ENCODE results near the gene ATN1.

Gene ATN1

GRCh38 chr12:6912164-6912935 is 15.4 kb upstream of the ATN1 start:
- Histone ChIP-seq H3K36me3 (ENCODE audit: insufficient read depth, low read length) (peaks cover 8% of the 10 kb centered on the region; the same call in 1 of the 2 replicates), H3K27ac (no peak overlapping the region), H3K9ac (ENCODE audit: insufficient read length) (no peak overlapping the region), H3K4me3 (no peak overlapping the region), H3K9me3 (ENCODE audit: low read depth, low read length) (no peaks in the 10 kb centered on the region)
- no peak for DNase-seq (ENCODE audit: low read depth, low spot score)
- TF ChIP-seq FOXP2 (optimal IDR thresholded peaks at IDR 0.05; ENCODE audit: control extremely low read depth, extremely low read length, insufficient read depth) (no peak), POLR2AphosphoS5 (IDR thresholded peaks at IDR 0.05; ENCODE audit: borderline replicate concordance, low read depth, low read length) (no peak), EZH2 (IDR thresholded peaks at IDR 0.05) (no peak)

- no peak for DNase-seq (ENCODE audit: low read depth, low spot score)
- Histone ChIP-seq H3K36me3 (ENCODE audit: insufficient read depth, low read length) (peaks cover 9% of the 10 kb centered on the region; the same call in 1 of the 2 replicates), H3K27ac (no peak within 1 kb of the TSS), H3K4me3 (peak within 1 kb of the TSS; percentile 89), H3K9ac (ENCODE audit: insufficient read length) (peak within 1 kb of the TSS; percentile 64), H3K9me3 (ENCODE audit: low read depth, low read length) (no peaks in the 10 kb centered on the region)
- TF ChIP-seq EZH2 (IDR thresholded peaks at IDR 0.05) = no peak
- peak; percentile 25; the same call in 1 of the 2 replicates for TF ChIP-seq POLR2AphosphoS5 (IDR thresholded peaks at IDR 0.05; ENCODE audit: borderline replicate concordance, low read depth, low read length)
Observed at GRCh38 chr12:6914246-6914946, 13.4 kb upstream of the ATN1 start, which contains the start of gene ENO2. ENO2 (plus strand) TSS chr12:6914580; CDS start chr12:6915833, 1,253 bp downstream.

- Histone ChIP-seq H3K27ac (no peak overlapping the region), H3K36me3 (ENCODE audit: insufficient read depth, low read length) (peaks cover 9% of the 10 kb centered on the region; the same call in 1 of the 2 replicates), H3K9ac (ENCODE audit: insufficient read length) (peak overlapping the region; percentile 64), H3K9me3 (ENCODE audit: low read depth, low read length) (no peaks in the 10 kb centered on the region), H3K4me3 (peak overlapping the region; percentile 89)
- no peak for DNase-seq (ENCODE audit: low read depth, low spot score)
- TF ChIP-seq POLR2AphosphoS5 (IDR thresholded peaks at IDR 0.05; ENCODE audit: borderline replicate concordance, low read depth, low read length) = no peak
- no peak for TF ChIP-seq FOXP2 (optimal IDR thresholded peaks at IDR 0.05; ENCODE audit: control extremely low read depth, extremely low read length, insufficient read depth)
Observed at GRCh38 chr12:6914947-6915788, 12.6 kb upstream of the ATN1 start.

- Histone ChIP-seq H3K4me3 (peak overlapping the region; percentile 89), H3K36me3 (ENCODE audit: insufficient read depth, low read length) (peaks cover 9% of the 10 kb centered on the region; the same call in 1 of the 2 replicates), H3K9me3 (ENCODE audit: low read depth, low read length) (no peaks in the 10 kb centered on the region), H3K27ac (no peak overlapping the region), H3K9ac (ENCODE audit: insufficient read length) (no peak overlapping the region)
- no peak for DNase-seq (ENCODE audit: low read depth, low spot score)
- no peak for TF ChIP-seq POLR2AphosphoS5 (IDR thresholded peaks at IDR 0.05; ENCODE audit: borderline replicate concordance, low read depth, low read length)
- TF ChIP-seq FOXP2 (optimal IDR thresholded peaks at IDR 0.05; ENCODE audit: control extremely low read depth, extremely low read length, insufficient read depth) = no peak
- no peak for TF ChIP-seq EZH2 (IDR thresholded peaks at IDR 0.05)
Observed at GRCh38 chr12:6915789-6916285, 11.9 kb upstream of the ATN1 start.

- Histone ChIP-seq H3K9me3 (ENCODE audit: low read depth, low read length) (no peaks in the 10 kb centered on the region), H3K9ac (ENCODE audit: insufficient read length) (no peak overlapping the region), H3K4me3 (no peak overlapping the region), H3K36me3 (ENCODE audit: insufficient read depth, low read length) (peaks cover 9% of the 10 kb centered on the region; the same call in 1 of the 2 replicates), H3K27ac (no peak overlapping the region)
- no peak for DNase-seq (ENCODE audit: low read depth, low spot score)
- TF ChIP-seq EZH2 (IDR thresholded peaks at IDR 0.05) (no peak), POLR2AphosphoS5 (IDR thresholded peaks at IDR 0.05; ENCODE audit: borderline replicate concordance, low read depth, low read length) (no peak), FOXP2 (optimal IDR thresholded peaks at IDR 0.05; ENCODE audit: control extremely low read depth, extremely low read length, insufficient read depth) (no peak)
Observed at GRCh38 chr12:6916426-6917200, 11.1 kb upstream of the ATN1 start.

GRCh38 chr12:6917491-6918231 is 10.1 kb upstream of the ATN1 start:
- no peak overlapping the region for H3K27ac ChIP-seq
- TF ChIP-seq FOXP2 (optimal IDR thresholded peaks at IDR 0.05; ENCODE audit: control extremely low read depth, extremely low read length, insufficient read depth) (no peak), POLR2AphosphoS5 (IDR thresholded peaks at IDR 0.05; ENCODE audit: borderline replicate concordance, low read depth, low read length) (no peak), EZH2 (IDR thresholded peaks at IDR 0.05) (no peak)
- peaks cover 9% of the 10 kb centered on the region; the same call in 1 of the 2 replicates for H3K36me3 ChIP-seq (ENCODE audit: insufficient read depth, low read length)
- DNase-seq (ENCODE audit: low read depth, low spot score) = no peak
- no peak overlapping the region for H3K9ac ChIP-seq (ENCODE audit: insufficient read length)
- no peak overlapping the region for H3K4me3 ChIP-seq
- no peaks in the 10 kb centered on the region for H3K9me3 ChIP-seq (ENCODE audit: low read depth, low read length)

- H3K36me3 ChIP-seq (ENCODE audit: insufficient read depth, low read length) = peaks cover 9% of the 10 kb centered on the region; the same call in 1 of the 2 replicates
Observed at GRCh38 chr12:6919588-6919987, 8.2 kb upstream of the ATN1 start.

More at GRCh38 chr12:6919588-6919987, 8.2 kb upstream of the ATN1 start:
- TF ChIP-seq EZH2 (IDR thresholded peaks at IDR 0.05) (no peak), FOXP2 (optimal IDR thresholded peaks at IDR 0.05; ENCODE audit: control extremely low read depth, extremely low read length, insufficient read depth) (no peak), POLR2AphosphoS5 (IDR thresholded peaks at IDR 0.05; ENCODE audit: borderline replicate concordance, low read depth, low read length) (no peak)
- Histone ChIP-seq H3K9me3 (ENCODE audit: low read depth, low read length) (no peaks in the 10 kb centered on the region), H3K27ac (no peak overlapping the region), H3K9ac (ENCODE audit: insufficient read length) (no peak overlapping the region), H3K4me3 (no peak overlapping the region)
- DNase-seq (ENCODE audit: low read depth, low spot score) = no peak

All from SK-N-MC (cell line).